Measurements from ENCODE around the gene MATCAP1. TPM values are rescaled to one million over a fixed set of nuclear protein-coding genes. Genes with fewer than 3 reads are reported as not detected.
A peak's percentile ranks its signal among the peaks of the same experiment; 100 is the strongest.

MATCAP1 gene
- total RNA-seq, 2 donors from 2014 or later = 50.2 to 63.8 TPM

DNA sequence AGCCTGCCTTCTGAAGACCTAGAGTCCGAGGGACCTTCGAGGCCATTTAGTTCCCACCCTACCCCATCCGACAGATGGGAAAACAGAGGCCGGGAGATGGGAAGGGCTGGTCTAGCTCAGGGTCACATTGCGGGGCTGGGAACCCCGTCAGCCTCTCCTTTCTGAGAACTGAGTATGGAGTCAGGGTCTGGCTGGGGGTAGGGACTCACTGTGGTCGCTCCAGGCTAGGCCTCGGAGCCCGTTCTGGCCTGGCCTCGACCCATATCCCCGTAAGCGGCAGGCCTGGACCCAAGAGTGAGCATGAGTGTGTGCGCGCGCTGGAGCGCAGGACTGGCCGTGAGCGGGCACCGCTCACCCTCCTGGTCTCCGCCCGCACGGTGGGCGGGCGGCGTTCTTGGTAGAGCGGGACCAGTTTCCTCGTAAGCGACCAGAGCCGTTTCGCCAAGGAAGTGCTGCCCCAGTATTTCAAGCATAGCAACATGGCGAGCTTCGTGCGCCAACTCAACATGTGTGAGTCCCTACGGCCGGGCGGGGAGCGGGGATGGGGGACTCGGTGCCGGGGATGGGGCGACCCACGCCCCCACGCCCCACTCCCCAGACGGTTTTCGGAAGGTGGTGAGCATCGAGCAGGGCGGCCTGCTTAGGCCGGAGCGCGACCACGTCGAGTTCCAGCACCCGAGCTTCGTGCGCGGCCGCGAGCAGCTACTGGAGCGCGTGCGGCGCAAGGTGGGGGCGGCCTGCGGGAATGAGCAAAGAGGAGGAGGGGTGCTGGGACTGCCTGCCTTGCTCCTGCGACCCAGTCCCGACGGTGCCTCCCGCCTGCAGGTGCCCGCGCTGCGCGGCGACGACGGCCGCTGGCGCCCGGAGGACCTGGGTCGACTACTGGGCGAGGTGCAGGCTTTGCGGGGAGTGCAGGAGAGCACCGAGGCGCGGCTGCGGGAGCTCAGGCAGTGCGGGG is 18.4 kb downstream of the MATCAP1 start:
- H3K9me3 Mint-ChIP-seq = peaks cover 2% of the 10 kb centered on the region
- peaks cover 4% of the 10 kb centered on the region for H3K4me1 Mint-ChIP-seq
- no peaks in the 10 kb centered on the region for H3K36me3 ChIP-seq (ENCODE audit: control insufficient read depth, insufficient read depth, low read length)
- no peak overlapping the region for H3K27ac Mint-ChIP-seq
- peak; percentile 76 for DNase-seq
- H3K4me3 Mint-ChIP-seq = no peak overlapping the region
- no peak overlapping the region for H3K27ac ChIP-seq (ENCODE audit: low read depth, low read length)
- H3K4me1 ChIP-seq (ENCODE audit: control insufficient read depth, insufficient read depth, low read length) = no peaks in the 10 kb centered on the region
- H3K36me3 Mint-ChIP-seq (ENCODE audit: low read depth) = no peaks in the 10 kb centered on the region
- WGBS, 2 experiments (ENCODE audit: insufficient coverage in 1 of 2, insufficient read length in 1 of 2) = 7 to 9% methylated on average over 22 to 84 of the region's 85 CpGs
- H3K4me3 ChIP-seq (ENCODE audit: low read length) = no peak overlapping the region
- H3K27me3 ChIP-seq (ENCODE audit: control insufficient read depth, insufficient read depth, low read length, poor library complexity, severe bottlenecking) = peaks cover 97% of the 10 kb centered on the region
- TF ChIP-seq, protein P1, sequence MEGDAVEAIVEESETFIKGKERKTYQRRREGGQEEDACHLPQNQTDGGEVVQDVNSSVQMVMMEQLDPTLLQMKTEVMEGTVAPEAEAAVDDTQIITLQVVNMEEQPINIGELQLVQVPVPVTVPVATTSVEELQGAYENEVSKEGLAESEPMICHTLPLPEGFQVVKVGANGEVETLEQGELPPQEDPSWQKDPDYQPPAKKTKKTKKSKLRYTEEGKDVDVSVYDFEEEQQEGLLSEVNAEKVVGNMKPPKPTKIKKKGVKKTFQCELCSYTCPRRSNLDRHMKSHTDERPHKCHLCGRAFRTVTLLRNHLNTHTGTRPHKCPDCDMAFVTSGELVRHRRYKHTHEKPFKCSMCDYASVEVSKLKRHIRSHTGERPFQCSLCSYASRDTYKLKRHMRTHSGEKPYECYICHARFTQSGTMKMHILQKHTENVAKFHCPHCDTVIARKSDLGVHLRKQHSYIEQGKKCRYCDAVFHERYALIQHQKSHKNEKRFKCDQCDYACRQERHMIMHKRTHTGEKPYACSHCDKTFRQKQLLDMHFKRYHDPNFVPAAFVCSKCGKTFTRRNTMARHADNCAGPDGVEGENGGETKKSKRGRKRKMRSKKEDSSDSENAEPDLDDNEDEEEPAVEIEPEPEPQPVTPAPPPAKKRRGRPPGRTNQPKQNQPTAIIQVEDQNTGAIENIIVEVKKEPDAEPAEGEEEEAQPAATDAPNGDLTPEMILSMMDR (conservative IDR thresholded peaks at IDR 0.05) = no peak
- no peak overlapping the region for H3K9ac ChIP-seq (ENCODE audit: extremely low read depth, low read length, poor library complexity, severe bottlenecking)
- no peaks in the 10 kb centered on the region for H3K9me3 ChIP-seq (ENCODE audit: control insufficient read depth, low read length)
- H3K27me3 Mint-ChIP-seq (ENCODE audit: insufficient read depth) = peaks cover 95% of the 10 kb centered on the region

DNA sequence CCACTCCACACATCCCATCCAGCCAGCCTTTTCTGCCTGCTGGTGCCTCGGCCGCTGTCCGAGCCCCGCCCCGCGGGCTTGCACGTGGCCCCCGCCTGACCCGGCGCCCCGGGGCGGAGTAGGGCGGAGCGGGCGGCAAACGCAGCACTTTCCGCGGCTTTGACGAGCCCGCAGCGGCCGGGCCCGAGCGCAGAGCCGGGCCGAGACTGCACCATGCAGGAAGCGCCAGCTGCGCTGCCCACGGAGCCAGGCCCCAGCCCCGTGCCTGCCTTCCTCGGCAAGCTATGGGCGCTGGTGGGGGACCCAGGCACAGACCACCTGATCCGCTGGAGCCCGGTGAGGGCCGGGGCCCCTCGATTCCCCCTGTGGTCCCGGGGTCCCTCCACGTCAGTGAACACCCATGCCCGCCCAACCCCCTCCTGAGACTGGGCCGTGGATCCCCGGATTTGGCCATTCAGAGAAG is 19.1 kb downstream of the MATCAP1 start, which contains the start of gene HSF4:
Gene HSF4 (plus strand): TSS at position 147 of the 463 bp plus-strand sequence. CDS start 67 bp downstream, at position 214.
- WGBS, 2 experiments (ENCODE audit: insufficient coverage in 1 of 2, insufficient read length in 1 of 2) = 5 to 10% methylated on average over 12 to 41 of the region's 41 CpGs
- peaks cover 98% of the 10 kb centered on the region for H3K27me3 Mint-ChIP-seq (ENCODE audit: insufficient read depth)
- no peaks in the 10 kb centered on the region for H3K36me3 ChIP-seq (ENCODE audit: control insufficient read depth, insufficient read depth, low read length)
- TF ChIP-seq, protein P1 (conservative IDR thresholded peaks at IDR 0.05) = no peak
- H3K27ac ChIP-seq (ENCODE audit: low read depth, low read length) = no peak within 1 kb of the TSS
- H3K4me1 ChIP-seq (ENCODE audit: control insufficient read depth, insufficient read depth, low read length) = no peaks in the 10 kb centered on the region
- peaks cover 2% of the 10 kb centered on the region for H3K9me3 Mint-ChIP-seq
- peak within 1 kb of the TSS; percentile 66 for H3K4me3 ChIP-seq (ENCODE audit: low read length)
- no peak within 1 kb of the TSS for H3K9ac ChIP-seq (ENCODE audit: extremely low read depth, low read length, poor library complexity, severe bottlenecking)
- peak; percentile 69 for DNase-seq
- H3K36me3 Mint-ChIP-seq (ENCODE audit: low read depth) = no peaks in the 10 kb centered on the region
- H3K4me3 Mint-ChIP-seq = peak within 1 kb of the TSS; percentile 21
- no peak within 1 kb of the TSS for H3K27ac Mint-ChIP-seq
- no peaks in the 10 kb centered on the region for H3K4me1 Mint-ChIP-seq
- no peaks in the 10 kb centered on the region for H3K9me3 ChIP-seq (ENCODE audit: control insufficient read depth, low read length)
- H3K27me3 ChIP-seq (ENCODE audit: control insufficient read depth, insufficient read depth, low read length, poor library complexity, severe bottlenecking) = peaks cover 100% of the 10 kb centered on the region

DNA sequence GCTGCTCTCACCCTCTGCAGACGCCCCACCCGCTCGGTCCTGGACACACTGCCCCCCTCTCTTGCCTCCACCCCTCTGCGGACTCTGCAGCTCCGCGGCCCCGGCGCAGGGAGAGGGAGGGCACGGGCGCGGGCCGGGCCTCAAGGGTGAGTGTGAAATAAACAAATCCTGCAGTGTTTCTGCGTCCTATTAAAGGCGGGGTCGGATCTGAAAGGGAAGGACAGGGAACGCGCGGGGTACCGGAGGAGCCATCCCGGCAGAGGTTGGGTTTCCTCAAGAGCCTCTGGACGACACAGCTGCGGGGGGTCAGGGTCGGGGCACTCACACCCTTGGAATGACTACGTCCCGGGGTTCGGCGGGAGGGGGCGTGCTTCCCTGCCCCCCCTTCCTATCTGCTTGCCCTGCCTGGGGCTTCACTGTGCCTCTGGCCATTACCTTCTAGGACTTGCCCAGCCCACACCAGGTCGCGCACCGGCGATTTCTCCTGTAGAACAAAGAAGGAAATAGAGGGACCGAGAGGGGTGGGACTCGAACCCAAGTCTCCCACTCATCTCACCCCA is 19.7 kb downstream of the MATCAP1 start:
- Mint-ChIP-seq H3K27me3 (ENCODE audit: insufficient read depth) (peaks cover 97% of the 10 kb centered on the region), H3K36me3 (ENCODE audit: low read depth) (no peaks in the 10 kb centered on the region), H3K4me3 (peak overlapping the region; percentile 21), H3K4me1 (no peaks in the 10 kb centered on the region), H3K9me3 (peaks cover 2% of the 10 kb centered on the region), H3K27ac (no peak overlapping the region)
- Histone ChIP-seq H3K36me3 (ENCODE audit: control insufficient read depth, insufficient read depth, low read length) (no peaks in the 10 kb centered on the region), H3K9ac (ENCODE audit: extremely low read depth, low read length, poor library complexity, severe bottlenecking) (no peak overlapping the region), H3K9me3 (ENCODE audit: control insufficient read depth, low read length) (no peaks in the 10 kb centered on the region), H3K4me1 (ENCODE audit: control insufficient read depth, insufficient read depth, low read length) (no peaks in the 10 kb centered on the region), H3K27ac (ENCODE audit: low read depth, low read length) (no peak overlapping the region), H3K27me3 (ENCODE audit: control insufficient read depth, insufficient read depth, low read length, poor library complexity, severe bottlenecking) (peaks cover 100% of the 10 kb centered on the region), H3K4me3 (ENCODE audit: low read length) (peak overlapping the region; percentile 66)
- WGBS, 2 experiments (ENCODE audit: insufficient coverage in 1 of 2, insufficient read length in 1 of 2) = 0 to 4% methylated on average over 4 to 32 of the region's 34 CpGs
- peak; percentile 66 for DNase-seq
- TF ChIP-seq, protein P1 (conservative IDR thresholded peaks at IDR 0.05) = no peak

Measured in endodermal cell (in vitro differentiated cells).